SK-N-SH treated with all-trans-retinoic acid at 6 μM for 48 hours (cell line): Measurements from ENCODE around the gene PGBD2.

Experiments
- ATAC-seq: fragments of 200-7000 bp; cut with Tn5 transposase; 3 replicates; pipeline ENCODE4 v1.9.1; 2020; ENCODE audit warnings: mild to moderate bottlenecking, moderate library complexity
- ARNTL ChIP-seq: fragments of 450-650 bp; formaldehyde crosslinking; IDR thresholded peaks from 2 replicates; pipeline ENCODE4 v1.5.0; 2020; ENCODE audit warnings: low read depth, mild to moderate bottlenecking, moderate library complexity, borderline replicate concordance
- BACH2 ChIP-seq: fragments of 250-450 bp; sonication (Bioruptor Pico); IDR thresholded peaks from 2 replicates; pipeline ENCODE4 v1.9.0; 2021; ENCODE audit warnings: mild to moderate bottlenecking, borderline replicate concordance
- CSDC2 ChIP-seq: fragments of 250-450 bp; sonication (Bioruptor Pico); IDR thresholded peaks from 2 replicates; pipeline ENCODE4 v1.5.0; 2020; ENCODE audit warnings: mild to moderate bottlenecking, moderate library complexity
- CSRNP3 ChIP-seq: fragments of 250-450 bp; sonication (Bioruptor Pico); IDR thresholded peaks from 2 replicates; pipeline ENCODE4 v1.5.1; 2021; ENCODE audit warnings: mild to moderate bottlenecking, moderate library complexity
- ESRRG ChIP-seq: fragments of 250-450 bp; sonication (Bioruptor Pico); IDR thresholded peaks from 2 replicates; pipeline ENCODE4 v1.6.1; 2021; ENCODE audit warnings: mild to moderate bottlenecking
- GLIS3 ChIP-seq: fragments of 250-450 bp; sonication (Bioruptor Pico); IDR thresholded peaks from 2 replicates; pipeline ENCODE4 v1.5.0; 2020; ENCODE audit warnings: mild to moderate bottlenecking, moderate library complexity
- ISL1 ChIP-seq: fragments of 250-450 bp; sonication (Bioruptor Pico); IDR thresholded peaks from 2 replicates; pipeline ENCODE4 v2.1.2; 2022; ENCODE audit warnings: mild to moderate bottlenecking, moderate library complexity
- OSR1 ChIP-seq: fragments of 250-450 bp; sonication (Bioruptor Pico); IDR thresholded peaks from 2 replicates; pipeline ENCODE4 v1.8.0; 2022; ENCODE audit warnings: moderate library complexity, mild to moderate bottlenecking, inconsistent platforms
- PATZ1 ChIP-seq: fragments of 250-450 bp; sonication (Bioruptor Pico); IDR thresholded peaks from 2 replicates; pipeline ENCODE4 v1.8.0; 2020; ENCODE audit warnings: mild to moderate bottlenecking, moderate library complexity, borderline replicate concordance
- POU6F1 ChIP-seq: fragments of 250-450 bp; sonication (Bioruptor Pico); IDR thresholded peaks from 2 replicates; pipeline ENCODE4 v1.8.0; 2021; ENCODE audit warnings: low read depth, mild to moderate bottlenecking, moderate library complexity, borderline replicate concordance
- PPARA ChIP-seq: fragments of 250-450 bp; sonication (Bioruptor Pico); IDR thresholded peaks from 2 replicates; pipeline ENCODE4 v1.5.0; 2020; ENCODE audit warnings: mild to moderate bottlenecking, borderline replicate concordance
- RARB ChIP-seq: fragments of 250-450 bp; sonication (Bioruptor Pico); IDR thresholded peaks from 2 replicates; pipeline ENCODE4 v1.8.0; 2021; ENCODE audit warnings: mild to moderate bottlenecking, moderate library complexity
- SNAI2 ChIP-seq: fragments of 250-450 bp; sonication (Bioruptor Pico); IDR thresholded peaks from 2 replicates; pipeline ENCODE4 v1.5.0; 2020; ENCODE audit warnings: mild to moderate bottlenecking, moderate library complexity
- TCF4 ChIP-seq: fragments of 250-450 bp; sonication (Bioruptor Pico); IDR thresholded peaks from 2 replicates; pipeline ENCODE4 v1.8.0; 2021; ENCODE audit warnings: mild to moderate bottlenecking, moderate library complexity, borderline replicate concordance
- TOX ChIP-seq: fragments of 250-450 bp; sonication (Bioruptor Pico); IDR thresholded peaks from 2 replicates; pipeline ENCODE4 v1.8.0; 2021; ENCODE audit warnings: mild to moderate bottlenecking, moderate library complexity, borderline replicate concordance
- ZC3H10 ChIP-seq: fragments of 250-450 bp; sonication (Bioruptor Pico); IDR thresholded peaks from 2 replicates; pipeline ENCODE4 v1.5.1; 2021; ENCODE audit warnings: mild to moderate bottlenecking, moderate library complexity
- ZFP3 ChIP-seq: fragments of 250-450 bp; sonication (Bioruptor Pico); IDR thresholded peaks from 2 replicates; pipeline ENCODE4 v1.5.0; 2020; ENCODE audit warnings: mild to moderate bottlenecking, moderate library complexity
- ZFP30 ChIP-seq: fragments of 450-650 bp; formaldehyde crosslinking; IDR thresholded peaks from 2 replicates; pipeline ENCODE4 v1.5.0; 2022; ENCODE audit warnings: mild to moderate bottlenecking, moderate library complexity
- ZNF70 ChIP-seq: fragments of 450-650 bp; formaldehyde crosslinking; IDR thresholded peaks from 2 replicates; pipeline ENCODE4 v1.5.0; 2020; ENCODE audit warnings: mild to moderate bottlenecking, moderate library complexity
- ZNF8 ChIP-seq: fragments of 450-650 bp; formaldehyde crosslinking; IDR thresholded peaks from 2 replicates; pipeline ENCODE4 v1.5.0; 2020; ENCODE audit warnings: mild to moderate bottlenecking, moderate library complexity
- TF ChIP-seq, protein P1 (sequence below): fragments of 250-450 bp; sonication (Bioruptor Pico); IDR thresholded peaks from 2 replicates; pipeline ENCODE4 v1.5.1; 2020; ENCODE audit warnings: low read depth, mild to moderate bottlenecking, moderate library complexity
- TF ChIP-seq, protein P2 (sequence below): fragments of 250-450 bp; sonication (Bioruptor Pico); IDR thresholded peaks from 2 replicates; pipeline ENCODE4 v1.5.0; 2020; ENCODE audit warnings: mild to moderate bottlenecking, moderate library complexity

PGBD2 gene

GRCh38 chr1:248873409-248873992 is 32.5 kb upstream of the PGBD2 start:
- TF ChIP-seq TOX (CRISPR knock-in tag) (no peak), POU6F1 (CRISPR knock-in tag) (no peak), OSR1 (no peak), GLIS3 (CRISPR knock-in tag) (no peak), BACH2 (CRISPR knock-in tag) (no peak), RARB (CRISPR knock-in tag) (no peak), CSRNP3 (no peak), SNAI2 (CRISPR knock-in tag) (no peak), ZNF70 (no peak), ZC3H10 (CRISPR knock-in tag) (no peak), ESRRG (CRISPR knock-in tag) (no peak), PATZ1 (CRISPR knock-in tag) (no peak), ZNF8 (CRISPR knock-in tag) (no peak), PPARA (CRISPR knock-in tag) (no peak), ARNTL (CRISPR knock-in tag) (no peak), ZFP30 (CRISPR knock-in tag) (no peak), TCF4 (CRISPR knock-in tag) (no peak), ISL1 (CRISPR knock-in tag) (no peak)
- TF ChIP-seq, protein P1, sequence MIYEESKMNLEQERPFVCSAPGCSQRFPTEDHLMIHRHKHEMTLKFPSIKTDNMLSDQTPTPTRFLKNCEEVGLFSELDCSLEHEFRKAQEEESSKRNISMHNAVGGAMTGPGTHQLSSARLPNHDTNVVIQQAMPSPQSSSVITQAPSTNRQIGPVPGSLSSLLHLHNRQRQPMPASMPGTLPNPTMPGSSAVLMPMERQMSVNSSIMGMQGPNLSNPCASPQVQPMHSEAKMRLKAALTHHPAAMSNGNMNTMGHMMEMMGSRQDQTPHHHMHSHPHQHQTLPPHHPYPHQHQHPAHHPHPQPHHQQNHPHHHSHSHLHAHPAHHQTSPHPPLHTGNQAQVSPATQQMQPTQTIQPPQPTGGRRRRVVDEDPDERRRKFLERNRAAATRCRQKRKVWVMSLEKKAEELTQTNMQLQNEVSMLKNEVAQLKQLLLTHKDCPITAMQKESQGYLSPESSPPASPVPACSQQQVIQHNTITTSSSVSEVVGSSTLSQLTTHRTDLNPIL: no peak
- peak; percentile 87 for ATAC-seq

DNA sequence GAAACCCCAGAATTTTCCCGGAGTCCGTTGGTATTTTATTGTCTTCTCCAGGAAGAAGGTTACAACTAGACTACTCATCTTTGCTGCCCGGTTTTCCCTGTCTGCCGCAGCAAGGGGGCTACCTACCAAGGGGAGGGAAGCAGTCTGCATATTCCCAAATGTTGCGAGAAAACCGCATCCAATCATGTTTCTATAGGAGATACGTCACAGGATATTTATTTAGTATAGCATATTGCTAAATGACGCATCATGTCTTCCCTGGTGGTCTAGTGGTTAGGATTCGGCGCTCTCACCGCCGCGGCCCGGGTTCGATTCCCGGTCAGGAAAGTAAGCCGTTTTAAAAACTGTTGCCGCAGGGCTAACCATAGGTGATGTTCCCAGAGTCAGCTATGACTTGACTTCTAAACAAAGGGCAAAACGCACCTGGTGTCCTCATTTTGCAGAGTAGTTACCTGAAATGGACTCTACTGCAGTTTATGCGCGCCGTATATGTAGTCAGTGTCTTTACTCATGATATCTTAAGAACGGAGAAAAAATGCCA is 32.0 kb upstream of the PGBD2 start:
- ATAC-seq: peak; percentile 70
- TF ChIP-seq OSR1 (no peak), TCF4 (CRISPR knock-in tag) (no peak), CSDC2 (CRISPR knock-in tag) (no peak), RARB (CRISPR knock-in tag) (peak; percentile 6; the same call in 1 of the 2 replicates), BACH2 (CRISPR knock-in tag) (no peak)
- TF ChIP-seq, protein P2, sequence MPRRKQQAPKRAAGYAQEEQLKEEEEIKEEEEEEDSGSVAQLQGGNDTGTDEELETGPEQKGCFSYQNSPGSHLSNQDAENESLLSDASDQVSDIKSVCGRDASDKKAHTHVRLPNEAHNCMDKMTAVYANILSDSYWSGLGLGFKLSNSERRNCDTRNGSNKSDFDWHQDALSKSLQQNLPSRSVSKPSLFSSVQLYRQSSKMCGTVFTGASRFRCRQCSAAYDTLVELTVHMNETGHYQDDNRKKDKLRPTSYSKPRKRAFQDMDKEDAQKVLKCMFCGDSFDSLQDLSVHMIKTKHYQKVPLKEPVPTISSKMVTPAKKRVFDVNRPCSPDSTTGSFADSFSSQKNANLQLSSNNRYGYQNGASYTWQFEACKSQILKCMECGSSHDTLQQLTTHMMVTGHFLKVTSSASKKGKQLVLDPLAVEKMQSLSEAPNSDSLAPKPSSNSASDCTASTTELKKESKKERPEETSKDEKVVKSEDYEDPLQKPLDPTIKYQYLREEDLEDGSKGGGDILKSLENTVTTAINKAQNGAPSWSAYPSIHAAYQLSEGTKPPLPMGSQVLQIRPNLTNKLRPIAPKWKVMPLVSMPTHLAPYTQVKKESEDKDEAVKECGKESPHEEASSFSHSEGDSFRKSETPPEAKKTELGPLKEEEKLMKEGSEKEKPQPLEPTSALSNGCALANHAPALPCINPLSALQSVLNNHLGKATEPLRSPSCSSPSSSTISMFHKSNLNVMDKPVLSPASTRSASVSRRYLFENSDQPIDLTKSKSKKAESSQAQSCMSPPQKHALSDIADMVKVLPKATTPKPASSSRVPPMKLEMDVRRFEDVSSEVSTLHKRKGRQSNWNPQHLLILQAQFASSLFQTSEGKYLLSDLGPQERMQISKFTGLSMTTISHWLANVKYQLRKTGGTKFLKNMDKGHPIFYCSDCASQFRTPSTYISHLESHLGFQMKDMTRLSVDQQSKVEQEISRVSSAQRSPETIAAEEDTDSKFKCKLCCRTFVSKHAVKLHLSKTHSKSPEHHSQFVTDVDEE (CRISPR knock-in tag): 0 out of 2 replicates have a peak, but pooled peaks have one; percentile 19

DNA sequence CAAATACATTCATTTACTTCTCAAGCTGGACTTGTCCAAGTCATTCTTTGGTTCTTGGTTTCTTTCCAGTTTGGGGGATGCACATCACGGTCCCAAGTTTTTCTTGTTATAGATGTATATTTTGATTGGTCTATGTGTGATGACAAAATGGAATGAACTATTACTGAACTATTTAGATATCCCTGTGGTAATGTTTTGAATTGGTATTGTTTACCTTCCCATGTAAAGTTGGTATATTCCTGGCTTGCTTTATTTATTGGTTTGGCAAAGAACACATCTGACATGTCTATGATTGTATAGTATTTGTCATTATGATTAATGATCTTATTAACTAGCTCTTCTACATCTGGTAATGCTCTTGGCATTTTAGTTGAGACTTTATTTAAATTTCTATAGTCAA is 24.8 kb upstream of the PGBD2 start:
- no peak for ATAC-seq
- TF ChIP-seq ESRRG (CRISPR knock-in tag): no peak
- TF ChIP-seq SNAI2 (CRISPR knock-in tag): no peak
- no peak for TF ChIP-seq ZNF8 (CRISPR knock-in tag)
- TF ChIP-seq PPARA (CRISPR knock-in tag): no peak
- no peak for TF ChIP-seq ZNF70
- TF ChIP-seq RARB (CRISPR knock-in tag): no peak
- no peak for TF ChIP-seq PATZ1 (CRISPR knock-in tag)
- TF ChIP-seq ISL1 (CRISPR knock-in tag): no peak
- TF ChIP-seq, protein P2 (CRISPR knock-in tag): no peak
- no peak for TF ChIP-seq ZFP3 (CRISPR knock-in tag)
- TF ChIP-seq GLIS3 (CRISPR knock-in tag): no peak
- TF ChIP-seq ZC3H10 (CRISPR knock-in tag): no peak
